ENCODE measurements around the gene DDX39A. TPM values are rescaled to one million over a fixed set of nuclear protein-coding genes. Genes with fewer than 3 reads are reported as not detected.
"Not testable (repeated sequence)": the region's sequence is repeated elsewhere in the genome, so short reads cannot be mapped to it uniquely, and the experiment has no call there.

Gene DDX39A
- polyA plus RNA-seq, 1 donor from 2014 or later, result 76.4 TPM

DNA sequence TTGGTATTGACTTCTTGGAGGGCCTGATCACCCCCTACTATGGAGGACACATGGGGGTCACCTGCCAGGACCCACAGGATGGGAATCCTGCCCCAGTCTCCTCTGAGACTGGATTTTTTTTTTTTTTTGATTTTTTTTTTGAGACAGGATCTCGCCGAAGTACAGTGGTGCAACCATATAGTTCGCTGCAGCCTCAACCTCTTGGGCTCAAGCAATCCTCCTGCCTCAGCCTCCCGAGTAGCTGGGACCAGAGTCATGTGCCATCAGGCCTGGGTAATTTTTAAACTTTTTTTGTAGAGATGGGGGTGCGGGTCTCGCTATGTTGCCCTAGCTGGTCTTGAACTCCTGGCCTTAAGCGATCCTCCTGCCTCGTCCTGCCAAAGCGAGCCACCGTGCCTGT lies 52.1 kb downstream of the DDX39A start:
- H3K79me2 ChIP-seq (replicated peaks; ENCODE audit: insufficient read depth, low read length), result no peaks in the 10 kb centered on the region
- H3F3A ChIP-seq (ENCODE audit: insufficient read depth, low read length, poor library complexity, severe bottlenecking), result no peaks in the 10 kb centered on the region
- no peak overlapping the region for H2AFZ ChIP-seq (ENCODE audit: low read depth, low read length)
- no peak overlapping the region for H3K27ac ChIP-seq (ENCODE audit: low read length)
- H3K9ac ChIP-seq (ENCODE audit: low read length), result no peak overlapping the region
- no peaks in the 10 kb centered on the region for H3K27me3 ChIP-seq (ENCODE audit: insufficient read depth, low read depth, low read length)
- H3K4me2 ChIP-seq (ENCODE audit: low read length), result no peak overlapping the region
- no peaks in the 10 kb centered on the region for H4K20me1 ChIP-seq (ENCODE audit: insufficient read depth)
- H3K4me3 ChIP-seq (ENCODE audit: low read length), result no peak overlapping the region
- H3K9me2 ChIP-seq (ENCODE audit: insufficient read depth, low read length), result no peaks in the 10 kb centered on the region
- H3K36me3 ChIP-seq (ENCODE audit: insufficient read depth, low read length), result no peaks in the 10 kb centered on the region
- no peaks in the 10 kb centered on the region for H3K9me3 ChIP-seq (ENCODE audit: low read length)
- TF ChIP-seq, protein P1, sequence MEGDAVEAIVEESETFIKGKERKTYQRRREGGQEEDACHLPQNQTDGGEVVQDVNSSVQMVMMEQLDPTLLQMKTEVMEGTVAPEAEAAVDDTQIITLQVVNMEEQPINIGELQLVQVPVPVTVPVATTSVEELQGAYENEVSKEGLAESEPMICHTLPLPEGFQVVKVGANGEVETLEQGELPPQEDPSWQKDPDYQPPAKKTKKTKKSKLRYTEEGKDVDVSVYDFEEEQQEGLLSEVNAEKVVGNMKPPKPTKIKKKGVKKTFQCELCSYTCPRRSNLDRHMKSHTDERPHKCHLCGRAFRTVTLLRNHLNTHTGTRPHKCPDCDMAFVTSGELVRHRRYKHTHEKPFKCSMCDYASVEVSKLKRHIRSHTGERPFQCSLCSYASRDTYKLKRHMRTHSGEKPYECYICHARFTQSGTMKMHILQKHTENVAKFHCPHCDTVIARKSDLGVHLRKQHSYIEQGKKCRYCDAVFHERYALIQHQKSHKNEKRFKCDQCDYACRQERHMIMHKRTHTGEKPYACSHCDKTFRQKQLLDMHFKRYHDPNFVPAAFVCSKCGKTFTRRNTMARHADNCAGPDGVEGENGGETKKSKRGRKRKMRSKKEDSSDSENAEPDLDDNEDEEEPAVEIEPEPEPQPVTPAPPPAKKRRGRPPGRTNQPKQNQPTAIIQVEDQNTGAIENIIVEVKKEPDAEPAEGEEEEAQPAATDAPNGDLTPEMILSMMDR (IDR thresholded peaks at IDR 0.05; ENCODE audit: poor library complexity, severe bottlenecking), result no peak
- no peak for TF ChIP-seq EZH2 (IDR thresholded peaks at IDR 0.05; ENCODE audit: borderline replicate concordance, insufficient read depth, low read length, poor library complexity, severe bottlenecking)

DNA sequence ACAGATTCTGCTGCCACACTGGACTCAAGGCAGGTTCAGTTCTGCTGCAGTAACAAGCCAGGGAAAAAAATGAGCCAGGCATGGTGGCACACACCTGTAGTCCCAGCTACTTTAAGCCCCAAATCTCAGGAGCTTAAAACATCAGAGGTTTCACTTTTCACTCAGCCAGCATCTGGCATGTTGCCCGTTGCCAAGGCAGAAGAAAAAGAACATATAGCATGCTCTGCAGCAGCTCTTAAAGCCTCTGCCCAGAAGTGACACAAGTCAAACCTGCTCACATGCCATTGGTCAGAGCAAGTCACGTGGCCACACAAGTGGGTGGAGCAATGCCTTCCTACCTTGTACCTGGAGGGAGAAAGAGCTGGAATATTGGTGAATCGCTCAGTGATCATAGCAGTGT lies 52.6 kb downstream of the DDX39A start:
- Histone ChIP-seq H3K27me3 (ENCODE audit: insufficient read depth, low read depth, low read length) (no peaks in the 10 kb centered on the region), H2AFZ (ENCODE audit: low read depth, low read length) (no peak overlapping the region), H3K79me2 (replicated peaks; ENCODE audit: insufficient read depth, low read length) (no peaks in the 10 kb centered on the region), H3K4me2 (ENCODE audit: low read length) (no peak overlapping the region), H3K36me3 (ENCODE audit: insufficient read depth, low read length) (no peaks in the 10 kb centered on the region), H3K9ac (ENCODE audit: low read length) (no peak overlapping the region), H3K4me3 (ENCODE audit: low read length) (no peak overlapping the region), H3K27ac (ENCODE audit: low read length) (no peak overlapping the region), H4K20me1 (ENCODE audit: insufficient read depth) (no peaks in the 10 kb centered on the region), H3K9me3 (ENCODE audit: low read length) (no peaks in the 10 kb centered on the region), H3K9me2 (ENCODE audit: insufficient read depth, low read length) (no peaks in the 10 kb centered on the region), H3F3A (ENCODE audit: insufficient read depth, low read length, poor library complexity, severe bottlenecking) (no peaks in the 10 kb centered on the region)
- no peak for TF ChIP-seq SMC3 (conservative IDR thresholded peaks at IDR 0.05; ENCODE audit: poor library complexity)
- TF ChIP-seq POLR2AphosphoS5 (IDR thresholded peaks at IDR 0.05), result no peak
- no peak for TF ChIP-seq TAF1 (IDR thresholded peaks at IDR 0.05; ENCODE audit: low read depth)
- TF ChIP-seq EP300 (conservative IDR thresholded peaks at IDR 0.05; ENCODE audit: poor library complexity, severe bottlenecking), result no peak
- no peak for TF ChIP-seq RAD21 (conservative IDR thresholded peaks at IDR 0.05)
- TF ChIP-seq, protein P2, sequence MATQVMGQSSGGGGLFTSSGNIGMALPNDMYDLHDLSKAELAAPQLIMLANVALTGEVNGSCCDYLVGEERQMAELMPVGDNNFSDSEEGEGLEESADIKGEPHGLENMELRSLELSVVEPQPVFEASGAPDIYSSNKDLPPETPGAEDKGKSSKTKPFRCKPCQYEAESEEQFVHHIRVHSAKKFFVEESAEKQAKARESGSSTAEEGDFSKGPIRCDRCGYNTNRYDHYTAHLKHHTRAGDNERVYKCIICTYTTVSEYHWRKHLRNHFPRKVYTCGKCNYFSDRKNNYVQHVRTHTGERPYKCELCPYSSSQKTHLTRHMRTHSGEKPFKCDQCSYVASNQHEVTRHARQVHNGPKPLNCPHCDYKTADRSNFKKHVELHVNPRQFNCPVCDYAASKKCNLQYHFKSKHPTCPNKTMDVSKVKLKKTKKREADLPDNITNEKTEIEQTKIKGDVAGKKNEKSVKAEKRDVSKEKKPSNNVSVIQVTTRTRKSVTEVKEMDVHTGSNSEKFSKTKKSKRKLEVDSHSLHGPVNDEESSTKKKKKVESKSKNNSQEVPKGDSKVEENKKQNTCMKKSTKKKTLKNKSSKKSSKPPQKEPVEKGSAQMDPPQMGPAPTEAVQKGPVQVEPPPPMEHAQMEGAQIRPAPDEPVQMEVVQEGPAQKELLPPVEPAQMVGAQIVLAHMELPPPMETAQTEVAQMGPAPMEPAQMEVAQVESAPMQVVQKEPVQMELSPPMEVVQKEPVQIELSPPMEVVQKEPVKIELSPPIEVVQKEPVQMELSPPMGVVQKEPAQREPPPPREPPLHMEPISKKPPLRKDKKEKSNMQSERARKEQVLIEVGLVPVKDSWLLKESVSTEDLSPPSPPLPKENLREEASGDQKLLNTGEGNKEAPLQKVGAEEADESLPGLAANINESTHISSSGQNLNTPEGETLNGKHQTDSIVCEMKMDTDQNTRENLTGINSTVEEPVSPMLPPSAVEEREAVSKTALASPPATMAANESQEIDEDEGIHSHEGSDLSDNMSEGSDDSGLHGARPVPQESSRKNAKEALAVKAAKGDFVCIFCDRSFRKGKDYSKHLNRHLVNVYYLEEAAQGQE (IDR thresholded peaks at IDR 0.05; ENCODE audit: borderline replicate concordance), result no peak
- TF ChIP-seq, protein P1 (IDR thresholded peaks at IDR 0.05; ENCODE audit: poor library complexity, severe bottlenecking), result no peak
- TF ChIP-seq MXI1 (conservative IDR thresholded peaks at IDR 0.05; ENCODE audit: poor library complexity, severe bottlenecking), result no peak

DNA sequence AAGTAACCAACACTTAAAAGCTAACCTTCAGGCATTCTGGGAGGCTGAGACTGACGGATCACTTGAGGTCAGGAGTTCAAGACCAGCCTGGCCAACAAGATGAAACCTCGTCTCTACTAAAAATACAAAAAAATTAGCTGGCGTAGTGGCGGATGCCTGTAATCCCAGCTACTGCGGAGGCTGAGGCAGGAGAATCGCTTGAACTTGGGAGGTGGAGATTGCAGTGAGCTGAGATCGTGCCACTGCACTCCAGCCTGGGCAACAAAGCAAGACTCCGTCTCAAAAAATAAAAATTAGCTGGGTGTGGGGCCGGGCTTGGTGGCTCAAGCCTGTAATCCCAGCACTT lies 55.1 kb downstream of the DDX39A start:
- not testable (repeated sequence) for H3K27ac ChIP-seq (ENCODE audit: low read length); H3K9me3 ChIP-seq (ENCODE audit: low read length); H3K4me3 ChIP-seq (ENCODE audit: low read length); H3K4me2 ChIP-seq (ENCODE audit: low read length); H3K9ac ChIP-seq (ENCODE audit: low read length); H3K27me3 ChIP-seq (ENCODE audit: insufficient read depth, low read depth, low read length); H3K36me3 ChIP-seq (ENCODE audit: insufficient read depth, low read length); H4K20me1 ChIP-seq (ENCODE audit: insufficient read depth); H3F3A ChIP-seq (ENCODE audit: insufficient read depth, low read length, poor library complexity, severe bottlenecking); H3K9me2 ChIP-seq (ENCODE audit: insufficient read depth, low read length); H3K79me2 ChIP-seq (replicated peaks; ENCODE audit: insufficient read depth, low read length); H2AFZ ChIP-seq (ENCODE audit: low read depth, low read length)
